NOMO-1 treated with DMSO at 0.1 percent for 48 hours (cell line): ENCODE data around the gene CTNNA2.
A peak's percentile ranks its signal among the peaks of the same experiment; 100 is the strongest.

ENCODE experiments used
- DNase-seq: peaks from one replicate; lab custom pipeline; 2025; ENCODE audit not compliant: unreplicated experiment; lab: John Stamatoyannopoulos, UW

CTNNA2 gene

GRCh38 chr2:79915455-79915854 lies 402.6 kb downstream of the CTNNA2 start:
- no peak for DNase-seq

- no peak for DNase-seq
Measured at GRCh38 chr2:79916285-79916684, 403.4 kb downstream of the CTNNA2 start.

- DNase-seq, result no peak
Measured at GRCh38 chr2:79920512-79921076, 407.7 kb downstream of the CTNNA2 start.

- no peak for DNase-seq
Measured at GRCh38 chr2:79929624-79930023, 416.8 kb downstream of the CTNNA2 start.

- no peak for DNase-seq
Measured at GRCh38 chr2:79935046-79935732, 422.3 kb downstream of the CTNNA2 start.

GRCh38 chr2:79935771-79936657 lies 423.2 kb downstream of the CTNNA2 start:
- DNase-seq, result peak; percentile 79

GRCh38 chr2:79936715-79937114 lies 423.9 kb downstream of the CTNNA2 start:
- DNase-seq, result no peak

- no peak for DNase-seq
Measured at GRCh38 chr2:79938648-79939047, 425.8 kb downstream of the CTNNA2 start.

- no peak for DNase-seq
Measured at GRCh38 chr2:79940364-79940763, 427.5 kb downstream of the CTNNA2 start.

GRCh38 chr2:79941179-79941578 lies 428.3 kb downstream of the CTNNA2 start:
- DNase-seq, result no peak

- DNase-seq, result no peak
Measured at GRCh38 chr2:79944205-79944604, 431.4 kb downstream of the CTNNA2 start.

GRCh38 chr2:79945653-79946445 lies 433.0 kb downstream of the CTNNA2 start:
- DNase-seq, result no peak

GRCh38 chr2:79947751-79948150 lies 434.9 kb downstream of the CTNNA2 start:
- DNase-seq, result no peak

- DNase-seq, result no peak
Measured at GRCh38 chr2:79950526-79950925, 437.7 kb downstream of the CTNNA2 start.

GRCh38 chr2:79952616-79953015 lies 439.8 kb downstream of the CTNNA2 start:
- no peak for DNase-seq

- no peak for DNase-seq
Measured at GRCh38 chr2:79960035-79960434, 447.2 kb downstream of the CTNNA2 start.

- DNase-seq, result no peak
Measured at GRCh38 chr2:79960519-79960918, 447.7 kb downstream of the CTNNA2 start.

- no peak for DNase-seq
Measured at GRCh38 chr2:79964966-79965365, 452.1 kb downstream of the CTNNA2 start.

- no peak for DNase-seq
Measured at GRCh38 chr2:79966369-79966768, 453.5 kb downstream of the CTNNA2 start.

GRCh38 chr2:79966882-79967281 lies 454.0 kb downstream of the CTNNA2 start:
- DNase-seq, result no peak

GRCh38 chr2:79971807-79972206 lies 459.0 kb downstream of the CTNNA2 start:
- no peak for DNase-seq
